ENCODE results near the gene CLIP1.
"Not testable (repeated sequence)": the region's sequence is repeated elsewhere in the genome, so short reads cannot be mapped to it uniquely, and the experiment has no call there.

Gene CLIP1

GRCh38 chr12:122310626-122311333 lies 111.7 kb downstream of the CLIP1 start:
- DNase-seq (ENCODE audit: low read depth): no peak

GRCh38 chr12:122309564-122310121 lies 112.8 kb downstream of the CLIP1 start:
- no peak for DNase-seq (ENCODE audit: low read depth)

- no peak for DNase-seq (ENCODE audit: low read depth)
Observed at GRCh38 chr12:122308811-122309210, 113.7 kb downstream of the CLIP1 start.

GRCh38 chr12:122306407-122306806 lies 116.1 kb downstream of the CLIP1 start:
- no peak for DNase-seq (ENCODE audit: low read depth)

- DNase-seq (ENCODE audit: low read depth): no peak
Observed at GRCh38 chr12:122304924-122305323, 117.5 kb downstream of the CLIP1 start.

GRCh38 chr12:122303068-122303467 lies 119.4 kb downstream of the CLIP1 start:
- no peak for DNase-seq (ENCODE audit: low read depth)

GRCh38 chr12:122298071-122298748 lies 124.3 kb downstream of the CLIP1 start:
- no peak for DNase-seq (ENCODE audit: low read depth)

GRCh38 chr12:122297494-122297893 lies 125.0 kb downstream of the CLIP1 start:
- DNase-seq (ENCODE audit: low read depth): no peak

- DNase-seq (ENCODE audit: low read depth): no peak
Observed at GRCh38 chr12:122295877-122296276, 126.6 kb downstream of the CLIP1 start.

GRCh38 chr12:122293081-122293480 lies 129.4 kb downstream of the CLIP1 start:
- no peak for DNase-seq (ENCODE audit: low read depth)

- no peak for DNase-seq (ENCODE audit: low read depth)
Observed at GRCh38 chr12:122291431-122291830, 131.0 kb downstream of the CLIP1 start.

- no peak for DNase-seq (ENCODE audit: low read depth)
Observed at GRCh38 chr12:122283680-122284079, 138.8 kb downstream of the CLIP1 start.

GRCh38 chr12:122282061-122282460 lies 140.4 kb downstream of the CLIP1 start:
- DNase-seq (ENCODE audit: low read depth): no peak

- no peak for DNase-seq (ENCODE audit: low read depth)
Observed at GRCh38 chr12:122276242-122276641, 146.2 kb downstream of the CLIP1 start.

GRCh38 chr12:122275459-122275858 lies 147.0 kb downstream of the CLIP1 start:
- DNase-seq (ENCODE audit: low read depth): no peak

- peak; percentile 91 for DNase-seq (ENCODE audit: low read depth)
Observed at GRCh38 chr12:122266230-122266901, 156.1 kb downstream of the CLIP1 start, which contains the start of gene VPS33A. Gene VPS33A (minus strand): TSS chr12:122266494. CDS start chr12:122266408, 86 bp downstream.

- peak; percentile 6 for DNase-seq (ENCODE audit: low read depth)
Observed at GRCh38 chr12:122265886-122266229, 156.6 kb downstream of the CLIP1 start.

- no peak for DNase-seq (ENCODE audit: low read depth)
Observed at GRCh38 chr12:122265476-122265875, 157.0 kb downstream of the CLIP1 start.

- not testable (repeated sequence) for DNase-seq (ENCODE audit: low read depth)
Observed at GRCh38 chr12:122260735-122261134, 161.7 kb downstream of the CLIP1 start.

- not testable (repeated sequence) for DNase-seq (ENCODE audit: low read depth)
Observed at GRCh38 chr12:122258939-122259338, 163.5 kb downstream of the CLIP1 start.

- DNase-seq (ENCODE audit: low read depth): not testable (repeated sequence)
Observed at GRCh38 chr12:122258462-122258861, 164.0 kb downstream of the CLIP1 start.

- no peak for DNase-seq (ENCODE audit: low read depth)
Observed at GRCh38 chr12:122250536-122250935, 171.9 kb downstream of the CLIP1 start.

GRCh38 chr12:122250047-122250446 lies 172.4 kb downstream of the CLIP1 start:
- DNase-seq (ENCODE audit: low read depth): no peak
